K562 (cell line): ENCODE data around the gene HOMEZ. TPM values are rescaled to one million over a fixed set of nuclear protein-coding genes. Genes with fewer than 3 reads are reported as not detected.

Experiments used
- ATAC-seq: fragments of 200-7000 bp; cut with Tn5 transposase; 3 replicates; pipeline ENCODE4 v1.9.1; 2020; ENCODE audit warnings: moderate library complexity
- BruUV-seq: library from RNA; stranded (reverse); fragments of 400-500 nt; replicated peaks from 2 replicates; lab custom pipeline; 2021; lab: Mats Ljungman, UMichigan
- CTCF ChIA-PET: fragments of 300-600 bp; formaldehyde crosslinking; extraction: SDS; loops from one replicate; lab custom pipeline; 2021; ENCODE audit warnings: low intra/inter-chr PET ratio; lab: Yijun Ruan, JAX
- POLR2A ChIA-PET: fragments of 300-600, 350-650 bp; sonication (Branson Sonifier 250); formaldehyde crosslinking; extraction: SDS; loops from one replicate; lab custom pipeline; 2021; ENCODE audit warnings: antibody characterized with exemption, inconsistent platforms; lab: Yijun Ruan, JAX
- DNase-seq, 4 experiments: peaks; one replicate each; pipeline versions ENCODE4 v3.0.0 to v3.0.0-alpha.2; 2011 to 2018; ENCODE audit warnings: low spot score in 3 of 4, mixed read lengths in 3 of 4; ENCODE audit errors: extremely low read depth in 1 of 4
- FAIRE-seq: peaks from 2 replicates; lab custom pipeline; 2011; peaks lifted over from hg19 to GRCh38; lab: Jason Lieb, UNC
- H2AFZ ChIP-seq: 2 replicates; pipeline ENCODE4 v1.6.0; 2011; ENCODE audit warnings: low read depth, low read length, control low read depth, inconsistent platforms
- H3K27ac ChIP-seq: fragments of 200-600 bp; 3 replicates; pipeline ENCODE4 v1.8.0; 2011; ENCODE audit warnings: low read depth, mild to moderate bottlenecking, control low read depth, inconsistent platforms, low read length, moderate library complexity, mixed read lengths; ENCODE audit errors: extremely low read depth
- H3K27me3 ChIP-seq, 2 experiments: fragments of 300-600 bp in 1 of 2; 2 replicates in 1 of 2; 3 replicates in 1 of 2; pipeline versions ENCODE4 v1.6.0 to v1.8.0; 2011; ENCODE audit warnings: inconsistent platforms in 2 of 2, low read length in 2 of 2, mild to moderate bottlenecking in 1 of 2, mixed read lengths in 1 of 2, moderate library complexity in 1 of 2; ENCODE audit not compliant: control insufficient read depth in 2 of 2, insufficient read depth in 2 of 2
- H3K36me3 ChIP-seq: fragments of 300-600 bp; 3 replicates; pipeline ENCODE4 v1.8.0; 2011; ENCODE audit warnings: mild to moderate bottlenecking, low read length, inconsistent platforms; ENCODE audit not compliant: control insufficient read depth, insufficient read depth
- H3K4me1 ChIP-seq, 2 experiments: fragments of 200-600 bp in 1 of 2; replicated peaks in 1 of 2; 2 replicates in 1 of 2; 3 replicates in 1 of 2; pipeline versions ENCODE4 v1.5.1 to v1.8.0; 2011; ENCODE audit warnings: inconsistent platforms in 2 of 2, low read length in 2 of 2, mild to moderate bottlenecking in 1 of 2, mixed read lengths in 1 of 2, moderate library complexity in 1 of 2; ENCODE audit not compliant: control insufficient read depth in 2 of 2, insufficient read depth in 2 of 2
- H3K4me2 ChIP-seq: 2 replicates; pipeline ENCODE4 v1.6.1; 2011; ENCODE audit warnings: low read length, control low read depth, inconsistent platforms, mixed read lengths; ENCODE audit not compliant: insufficient read depth
- H3K4me3 ChIP-seq: fragments of 200-600 bp; sonication (generic), shearing (Covaris generic); 2 replicates; pipeline ENCODE4 v1.5.1; 2016; ENCODE audit warnings: control low read depth, inconsistent platforms
- H3K79me2 ChIP-seq: fragments of 200-600 bp; 3 replicates; pipeline ENCODE4 v1.8.0; 2011; ENCODE audit warnings: low read length, inconsistent platforms; ENCODE audit not compliant: control insufficient read depth, insufficient read depth
- H3K9ac ChIP-seq, 2 experiments: 2 replicates each; pipeline versions ENCODE4 v1.6.0 to v1.6.1; 2011; ENCODE audit warnings: low read depth in 2 of 2, low read length in 2 of 2, control low read depth in 1 of 2, inconsistent platforms in 1 of 2, mild to moderate bottlenecking in 1 of 2, mixed read lengths in 1 of 2; ENCODE audit not compliant: insufficient read depth in 1 of 2
- H3K9me1 ChIP-seq: one replicate; pipeline ENCODE4 v1.6.0; 2011; ENCODE audit warnings: inconsistent platforms, mild to moderate bottlenecking, low read length, moderate library complexity; ENCODE audit not compliant: control insufficient read depth, insufficient read depth
- H3K9me3 ChIP-seq: replicated peaks from 2 replicates; pipeline ENCODE4 v1.5.1; 2011; ENCODE audit warnings: low read depth, low read length, inconsistent platforms; ENCODE audit not compliant: control insufficient read depth, insufficient read depth
- H4K20me1 ChIP-seq: replicated peaks from 2 replicates; pipeline ENCODE4 v1.6.1; 2011; ENCODE audit warnings: low read length, inconsistent platforms, mixed read lengths; ENCODE audit not compliant: control insufficient read depth, insufficient read depth
- BHLHE40 ChIP-seq: IDR thresholded peaks from 2 replicates; pipeline ENCODE4 v1.6.1; 2011; ENCODE audit warnings: low read length, improper control_type of control experiment
- ELF2 ChIP-seq: fragments of 250-450 bp; sonication (Bioruptor Pico); IDR thresholded peaks from 2 replicates; pipeline ENCODE4 v1.5.0; 2021; ENCODE audit warnings: mild to moderate bottlenecking
- HMGN3 ChIP-seq: IDR thresholded peaks from 2 replicates; pipeline ENCODE4 v1.6.1; 2011; ENCODE audit warnings: borderline replicate concordance, low read depth, mild to moderate bottlenecking, mixed read lengths, low read length; ENCODE audit not compliant: insufficient read length; ENCODE audit errors: extremely low read depth
- MAZ ChIP-seq, 2 experiments: fragments of 450-650 bp in 1 of 2; sonication (generic) in 1 of 2; formaldehyde crosslinking; IDR thresholded peaks in 1 of 2; conservative IDR thresholded peaks in 1 of 2; 2 replicates each; pipeline versions ENCODE4 v1.4.0 to v1.5.0; 2020; ENCODE audit warnings: mild to moderate bottlenecking in 1 of 2, missing genetic modification reagents in 1 of 2
- POLR2B ChIP-seq: fragments of 450-650 bp; IDR thresholded peaks from 2 replicates; pipeline ENCODE4 v1.6.1; 2018; ENCODE audit warnings: low read depth; ENCODE audit not compliant: partially characterized antibody
- POLR2G ChIP-seq: fragments of 200-400 bp; formaldehyde crosslinking; IDR thresholded peaks from 2 replicates; pipeline ENCODE4 v1.6.1; 2017; ENCODE audit warnings: low read depth, mild to moderate bottlenecking, antibody characterized with exemption, low read length, moderate library complexity
- SIN3A ChIP-seq, 2 experiments: fragments of 150-350 bp in 1 of 2; IDR thresholded peaks; 2 replicates each; pipeline ENCODE4 v1.6.1; 2011 to 2016; ENCODE audit warnings: borderline replicate concordance in 2 of 2, low read depth in 2 of 2, low read length in 2 of 2, mild to moderate bottlenecking in 2 of 2, moderate library complexity in 2 of 2; ENCODE audit not compliant: control insufficient read depth in 1 of 2
- SPI1 ChIP-seq: IDR thresholded peaks from 2 replicates; pipeline ENCODE4 v1.6.1; 2011; ENCODE audit warnings: low read depth, low read length, control low read depth, borderline replicate concordance
- SUPT5H ChIP-seq: fragments of 450-650 bp; IDR thresholded peaks from 2 replicates; pipeline ENCODE4 v1.6.1; 2016
- WGBS: fragments of 100-300 bp; shearing (Covaris generic); methylation state at CpG from one replicate; pipeline ENCODE4 v1.1.6; 2016; ENCODE audit warnings: low coverage, mixed read lengths; ENCODE audit not compliant: insufficient coverage; ENCODE audit errors: missing lambda C conversion rate; 5-methylcytosine and 5-hydroxymethylcytosine counted together
- in situ Hi-C: fragments of 300-500 bp; cut with MboI; formaldehyde crosslinking; loops from 4 replicates; pipeline ENCODE4 v1.15.0; 2018; ENCODE audit warnings: inconsistent platforms, mixed read lengths
- intact Hi-C: fragments of 100-400 bp; cut with micrococcal nuclease; formaldehyde crosslinking; loops from 2 replicates; pipeline ENCODE4 v1.14.2; 2022
- polyA plus RNA-seq, 8 experiments: library from polyadenylated mRNA; depleted of rRNA in 4 of 8; stranded (reverse) in 5 of 8; unstranded in 3 of 8; fragments of >200 nt; fragmentation: Nextera tagmentation in 2 of 8; fragmentation: Illumina TruSeq in 1 of 8; extraction: Ambion mirVana in 2 of 8; extraction: Trizol in 1 of 8; gene quantifications; 2 replicates each; pipeline versions ENCODE4 v1.2.1 to v1.2.3, GENCODE V29; 2011 to 2014; ENCODE audit warnings: inconsistent platforms in 1 of 8, missing spikeins in 1 of 8
- total RNA-seq, 7 experiments: library from RNA; depleted of rRNA in 6 of 7; stranded (reverse); fragments of >200 nt in 6 of 7; fragmentation: Illumina TruSeq in 2 of 7; extraction: Trizol in 2 of 7; gene quantifications; 2 replicates each; pipeline versions ENCODE4 v1.2.1 to v1.2.3, GENCODE V29; 2011 to 2021; ENCODE audit warnings: low replicate concordance in 1 of 7
- TF ChIP-seq, protein P1 (sequence below), 2 experiments: fragments of 450-650 bp in 1 of 2; sonication (generic) in 1 of 2; formaldehyde crosslinking in 1 of 2; IDR thresholded peaks in 1 of 2; conservative IDR thresholded peaks in 1 of 2; 2 replicates each; pipeline versions ENCODE4 v1.6.1 to v1.8.1; 2016 to 2023; ENCODE audit warnings: mild to moderate bottlenecking in 2 of 2, moderate library complexity in 2 of 2, inconsistent platforms in 1 of 2, missing genetic modification reagents in 1 of 2

Gene HOMEZ
- total and polyA plus RNA-seq, 9 of the 15 experiments (the other 6 are each of a cell fraction or from before 2014, with no cell fraction given) = 3.0 to 30.2 (median 16.9) TPM

DNA sequence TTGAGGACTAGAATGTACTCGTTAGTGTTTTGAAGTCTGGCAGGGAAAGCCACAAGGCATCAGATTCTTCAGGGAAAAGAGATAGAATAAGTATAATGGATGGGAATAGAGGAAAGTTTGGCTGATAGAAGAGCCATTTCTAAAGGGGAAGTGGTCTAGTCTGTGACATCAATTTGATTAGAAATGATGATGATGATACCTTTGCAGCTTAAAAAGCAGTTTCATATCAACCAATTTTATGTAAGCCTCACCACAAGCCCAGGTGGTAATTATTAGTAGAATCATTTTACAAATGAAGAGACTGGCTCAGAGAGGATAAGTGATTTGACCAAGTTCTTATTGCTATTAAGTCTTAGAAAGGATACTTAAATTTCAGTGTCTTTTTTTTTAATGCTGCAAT is 45.3 kb downstream of the HOMEZ start:
- ChIA-PET CTCF (no interaction called here), POLR2A (interaction anchor here (0.6 kb wide), 1 partner anchor 85 kb away, joined by 3 read pairs; no protein-coding TSS in a partner anchor)
- 0% methylated on average over 1 of the region's 1 CpG for WGBS
- Histone ChIP-seq H4K20me1 (no peaks in the 10 kb centered on the region), H3K9me1 (no peaks in the 10 kb centered on the region), H3K27ac (no peak overlapping the region), H3K36me3 (no peaks in the 10 kb centered on the region), H3K79me2 (no peaks in the 10 kb centered on the region), H3K4me2 (no peak overlapping the region), H3K9ac (no peak overlapping the region), H2AFZ (0 out of 2 replicates have a peak overlapping the region, but pooled peaks have one; percentile 18), H3K9me3 (no peaks in the 10 kb centered on the region), H3K4me3 (no peak overlapping the region), H3K27me3 (no peaks in the 10 kb centered on the region), H3K4me1 (peaks cover 0 to 12% of the 10 kb centered on the region in 2 experiments; a peak in 4 of 5 replicates)
- no peak for DNase-seq
- TF ChIP-seq SPI1 = peak; percentile 49; the same call in 1 of the 2 replicates
- TF ChIP-seq SUPT5H = no peak
- intact Hi-C loops = no loop called here
- in situ Hi-C loops = no loop called here
- no peak for FAIRE-seq
- ATAC-seq = no peak
- BruUV-seq = no TSS peak

DNA sequence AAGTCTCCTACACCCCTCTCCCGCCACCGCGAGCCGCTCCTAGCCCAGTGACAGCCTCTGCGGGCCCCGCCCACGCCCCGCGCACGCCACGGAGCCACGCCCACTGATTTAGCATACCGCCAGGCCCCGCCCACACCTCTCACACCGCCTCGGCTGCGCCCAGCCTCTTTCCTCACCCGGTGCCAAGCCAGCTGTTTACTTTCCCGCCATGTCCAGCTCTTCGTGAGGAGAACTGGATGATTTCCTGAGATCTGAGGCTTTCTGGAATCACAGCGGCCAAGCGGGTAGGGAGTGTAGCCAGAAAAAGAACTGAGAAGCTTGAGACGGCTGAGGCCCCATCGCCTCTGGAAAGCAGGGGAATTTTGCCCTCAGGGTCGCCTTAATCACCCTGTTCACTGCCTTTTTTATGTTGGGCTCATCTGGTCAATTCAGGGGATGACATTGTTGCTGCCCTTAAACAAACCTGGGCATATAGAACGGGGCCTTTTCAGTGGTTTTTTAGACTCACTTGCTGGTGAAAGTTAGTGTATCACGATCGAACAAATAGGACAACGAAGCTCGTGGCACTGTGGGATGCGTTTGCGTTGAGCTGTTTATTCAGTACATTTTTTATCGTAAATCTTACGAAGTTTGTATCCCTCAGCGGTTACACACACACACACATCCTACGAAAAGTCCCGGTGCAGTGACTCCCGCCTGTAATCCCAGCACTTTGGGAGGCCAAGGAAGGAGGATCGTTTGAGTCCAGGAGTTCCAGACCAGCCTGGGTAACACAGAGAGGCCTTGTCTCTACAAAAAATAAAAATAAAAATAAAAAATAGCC is 47.9 kb downstream of the HOMEZ start, which contains the start of gene RNF212B:
TSS of gene RNF212B (plus strand) at position 165 of the 823 bp plus-strand sequence. CDS start 2,410 bp downstream, outside the sequence.
- in situ Hi-C loops (no loop called here), intact Hi-C loops (no loop called here)
- WGBS = 14% methylated on average over 39 of the region's 39 CpGs
- no peaks in the 10 kb centered on the region for H4K20me1 ChIP-seq
- H3K27me3 ChIP-seq = no peaks in the 10 kb centered on the region
- FAIRE-seq (peak; percentile 90), ATAC-seq (peak; percentile 100), DNase-seq (peak; percentile 95 to 99 (median 96))
- H3K9me1 ChIP-seq = no peaks in the 10 kb centered on the region
- no peaks in the 10 kb centered on the region for H3K9me3 ChIP-seq
- peak within 1 kb of the TSS; percentile 27; the same call in 2 of the 3 replicates for H3K27ac ChIP-seq
- CTCF ChIA-PET = no interaction called here
- POLR2A ChIA-PET = interaction anchor here (0.6 to 1.9 kb wide), 6 partner anchors 8 to 114 kb away, joined by 3 to 6 read pairs (median 4); no protein-coding TSS in a partner anchor
- BruUV-seq = TSS peak; percentile 89
- peak within 1 kb of the TSS; percentile 32 for H3K4me3 ChIP-seq
- peak within 1 kb of the TSS; percentile 99 for H2AFZ ChIP-seq
- H3K36me3 ChIP-seq = no peaks in the 10 kb centered on the region
- H3K79me2 ChIP-seq = no peaks in the 10 kb centered on the region
- H3K9ac ChIP-seq = peak within 1 kb of the TSS; percentile 67 to 85
- H3K4me2 ChIP-seq = peak within 1 kb of the TSS; percentile 85
- peaks cover 0 to 12% of the 10 kb centered on the region in 2 experiments; a peak in 4 of 5 replicates for H3K4me1 ChIP-seq
- TF ChIP-seq ELF2 (CRISPR knock-in tag) = no peak
- TF ChIP-seq, protein P1, sequence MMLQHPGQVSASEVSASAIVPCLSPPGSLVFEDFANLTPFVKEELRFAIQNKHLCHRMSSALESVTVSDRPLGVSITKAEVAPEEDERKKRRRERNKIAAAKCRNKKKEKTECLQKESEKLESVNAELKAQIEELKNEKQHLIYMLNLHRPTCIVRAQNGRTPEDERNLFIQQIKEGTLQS (IDR thresholded peaks at IDR 0.05) = no peak
- TF ChIP-seq, protein P1 (CRISPR knock-in tag; conservative IDR thresholded peaks at IDR 0.05) = peak; percentile 54; the same call in 1 of the 2 replicates
- TF ChIP-seq POLR2B = peak; percentile 31
- peak; percentile 38; the same call in 1 of the 2 replicates for TF ChIP-seq BHLHE40
- TF ChIP-seq MAZ (CRISPR knock-in tag; conservative IDR thresholded peaks at IDR 0.05 in 1 of 2, IDR thresholded peaks at IDR 0.05 in 1 of 2) = peak in 1 of 2 experiments; percentile 29; a peak in 1 of 4 replicates
- peak in 1 of 2 experiments; percentile 51; a peak in 1 of 4 replicates for TF ChIP-seq SIN3A (IDR thresholded peaks at IDR 0.05; ENCODE audit: borderline replicate concordance in 2 of 2, control insufficient read depth in 1 of 2, low read depth in 2 of 2, low read length in 2 of 2)
- peak; percentile 86 for TF ChIP-seq HMGN3
- TF ChIP-seq POLR2G = peak; percentile 63
